HG02973 (cell line): ENCODE data around the gene ALDH1A3.
"Not testable (repeated sequence)": the region's sequence is repeated elsewhere in the genome, so short reads cannot be mapped to it uniquely, and the experiment has no call there.

Source experiments
- ATAC-seq: cut with Tn5 transposase; IDR thresholded peaks from one replicate; pipeline ENCODE4 v1.9.1; 2021; ENCODE audit warnings: moderate library complexity; ENCODE audit not compliant: unreplicated experiment

Gene ALDH1A3

DNA sequence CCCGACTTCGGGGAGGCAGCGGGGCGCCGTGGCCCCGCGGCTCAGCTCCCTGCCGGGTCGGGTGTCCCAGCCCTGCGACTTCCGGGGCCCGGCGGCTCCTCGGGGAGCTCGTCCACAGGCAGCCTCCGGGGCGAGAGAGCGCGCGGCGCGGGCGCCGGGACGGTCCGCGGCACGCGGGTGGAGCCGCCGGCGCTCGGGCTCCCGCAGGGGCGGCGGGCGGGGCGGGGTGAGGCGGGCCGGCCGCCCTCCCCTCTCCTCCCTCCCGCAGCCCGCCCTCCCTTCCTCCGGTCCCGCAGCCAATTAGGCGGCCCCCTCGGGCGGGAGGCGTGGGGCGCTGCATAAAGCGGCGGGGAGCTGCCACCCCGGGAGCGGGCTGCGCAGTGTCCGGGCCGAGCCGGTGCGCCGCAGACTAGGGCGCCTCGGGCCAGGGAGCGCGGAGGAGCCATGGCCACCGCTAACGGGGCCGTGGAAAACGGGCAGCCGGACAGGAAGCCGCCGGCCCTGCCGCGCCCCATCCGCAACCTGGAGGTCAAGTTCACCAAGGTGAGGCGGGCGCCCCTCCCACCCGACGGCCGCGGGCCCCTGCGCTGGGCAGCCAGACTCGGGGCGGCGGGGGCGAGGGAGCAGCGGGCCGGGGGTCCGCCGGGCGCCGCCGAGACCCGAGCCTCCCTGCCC lies at the start of gene ALDH1A3:
ALDH1A3 (plus strand) TSS at position 368 of the 675 bp plus-strand sequence; CDS start at position 445, 77 bp downstream.
- ATAC-seq: no peak

DNA sequence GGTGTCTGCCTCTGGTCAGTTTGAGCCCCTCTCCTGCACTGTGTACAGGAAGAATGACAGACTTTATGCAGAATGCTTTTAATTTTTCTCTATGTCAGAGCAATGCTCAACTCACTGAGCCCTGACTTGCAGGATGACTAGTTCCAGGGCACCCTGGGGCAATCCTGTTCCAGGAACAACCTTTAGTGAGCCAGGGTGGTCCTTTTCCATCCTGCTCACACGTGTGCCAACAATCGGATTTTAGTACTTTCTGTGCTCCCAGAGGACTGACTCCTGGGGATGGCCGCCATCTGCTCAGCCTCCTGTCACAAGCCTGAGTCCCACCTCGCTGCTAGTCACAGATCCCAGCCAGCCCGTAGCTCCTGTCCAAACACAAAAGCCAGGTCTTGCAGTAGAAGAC lies 48.2 kb upstream of the ALDH1A3 start:
- ATAC-seq: no peak

DNA sequence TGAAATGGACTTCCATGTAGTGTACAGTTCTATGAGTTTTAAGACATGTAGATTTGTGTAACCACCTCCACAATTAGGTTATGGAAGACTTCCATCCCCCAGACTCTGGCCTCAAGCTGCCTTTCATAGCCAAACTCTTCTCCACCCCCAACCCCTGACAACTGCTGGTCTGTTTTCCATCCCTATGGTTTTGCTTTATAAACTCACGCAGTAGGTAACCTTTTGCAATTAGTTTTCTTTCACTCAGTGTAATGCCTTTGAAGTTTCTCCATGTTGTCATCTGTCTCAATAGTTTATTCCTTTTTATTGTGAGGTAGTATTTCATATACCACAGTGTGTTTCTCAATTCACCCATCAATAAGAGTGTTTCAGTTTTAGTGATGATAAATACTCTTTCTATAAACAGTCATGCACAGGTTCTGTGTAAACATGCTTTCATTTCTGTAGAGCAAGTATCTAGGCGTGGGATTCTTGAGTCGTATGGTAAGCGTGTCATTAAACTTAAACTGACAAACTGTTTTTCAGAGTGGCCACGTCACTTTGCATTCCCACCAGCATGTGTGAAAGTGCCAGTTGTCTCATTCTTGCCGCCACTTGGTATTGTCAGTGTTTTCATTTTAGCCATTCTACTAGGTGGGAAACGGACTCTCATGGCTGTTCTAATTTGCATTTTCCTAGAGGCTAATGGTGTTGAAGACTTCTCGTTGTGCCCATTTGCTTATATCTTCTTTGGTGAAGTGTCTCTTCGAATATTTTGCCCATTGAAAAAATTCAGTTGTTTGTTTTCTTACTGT lies 47.3 kb upstream of the ALDH1A3 start:
- no peak for ATAC-seq

DNA sequence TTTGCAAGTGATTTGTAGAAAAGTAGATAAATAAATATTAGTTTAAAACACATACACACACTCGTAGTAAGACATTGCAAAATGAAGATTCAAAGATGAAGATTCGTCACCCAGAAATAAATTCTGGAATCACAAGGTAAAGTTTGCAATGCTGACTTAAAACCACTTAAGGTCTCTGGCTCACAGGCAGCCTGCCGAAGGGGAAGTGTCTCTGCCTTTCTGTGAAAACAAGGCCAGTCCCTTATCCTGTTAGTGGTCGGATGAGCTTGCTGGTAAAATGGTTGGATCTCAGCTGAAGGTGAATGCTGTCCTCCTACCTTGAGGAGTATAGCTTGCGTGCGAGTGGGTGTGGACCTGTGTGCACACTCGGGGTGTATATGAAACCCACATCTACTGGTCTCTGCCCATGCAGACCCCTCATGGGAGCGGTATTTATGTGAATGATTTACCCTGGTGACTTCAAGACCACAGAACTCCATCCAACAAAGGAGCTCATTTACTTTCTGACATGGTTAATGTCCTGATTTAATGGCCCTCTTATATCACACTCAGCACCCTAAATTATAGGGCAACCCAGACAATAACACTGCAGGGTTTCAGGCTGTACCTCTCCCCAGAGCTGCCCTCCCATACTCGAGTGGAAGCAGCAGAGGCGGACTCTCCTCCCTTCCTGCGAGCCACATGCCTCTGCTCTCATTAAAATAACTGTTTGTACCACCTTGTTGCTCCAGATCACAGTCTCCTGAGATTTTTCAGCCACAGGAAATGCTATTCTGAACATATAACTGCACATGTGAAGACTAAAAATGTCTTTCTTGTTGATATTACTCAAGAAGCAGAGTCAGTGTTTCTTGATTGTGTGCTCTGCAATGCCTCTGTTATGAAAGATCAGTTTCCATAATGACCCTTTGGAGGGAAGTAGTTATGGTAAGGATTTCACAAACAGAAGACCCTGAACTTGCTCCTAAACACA lies 45.9 kb upstream of the ALDH1A3 start:
- ATAC-seq: no peak

DNA sequence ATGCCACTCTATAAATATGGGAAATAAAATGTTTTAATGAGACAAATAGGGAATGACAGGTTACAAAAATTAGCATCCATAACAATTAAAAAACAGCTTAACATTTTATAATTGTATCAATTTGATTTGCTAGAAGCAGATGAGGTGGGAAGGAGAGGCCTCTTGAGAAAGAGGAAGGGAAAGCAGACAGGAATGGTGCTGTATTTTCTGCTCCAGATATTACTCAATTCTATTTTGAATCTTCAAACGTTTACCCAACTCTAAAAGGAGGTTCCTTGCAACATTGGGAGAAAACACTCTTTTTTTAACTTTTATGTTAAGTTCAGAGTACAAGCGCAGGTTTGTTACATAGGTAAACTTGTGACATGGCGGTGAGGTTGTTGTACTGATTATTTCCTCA lies 44.9 kb upstream of the ALDH1A3 start:
- no peak for ATAC-seq

DNA sequence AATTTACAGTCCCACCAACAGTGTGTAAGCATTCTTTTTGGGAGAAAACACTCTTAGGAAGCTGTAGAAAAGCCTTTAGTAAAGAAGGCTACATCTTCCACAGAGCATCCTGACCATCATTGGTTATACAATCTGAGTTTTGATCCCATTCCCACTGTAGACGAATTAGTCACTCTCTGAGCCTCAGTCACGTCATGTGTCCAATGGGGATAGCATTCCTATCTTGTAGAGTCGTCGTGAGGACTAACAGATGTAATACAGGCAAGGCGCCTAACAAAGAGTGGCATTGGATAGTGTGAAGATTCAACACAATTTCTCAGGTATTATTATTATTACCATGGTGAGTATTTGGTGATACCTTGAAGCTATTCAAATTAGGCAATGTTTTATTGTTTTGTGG lies 44.0 kb upstream of the ALDH1A3 start:
- ATAC-seq: no peak

DNA sequence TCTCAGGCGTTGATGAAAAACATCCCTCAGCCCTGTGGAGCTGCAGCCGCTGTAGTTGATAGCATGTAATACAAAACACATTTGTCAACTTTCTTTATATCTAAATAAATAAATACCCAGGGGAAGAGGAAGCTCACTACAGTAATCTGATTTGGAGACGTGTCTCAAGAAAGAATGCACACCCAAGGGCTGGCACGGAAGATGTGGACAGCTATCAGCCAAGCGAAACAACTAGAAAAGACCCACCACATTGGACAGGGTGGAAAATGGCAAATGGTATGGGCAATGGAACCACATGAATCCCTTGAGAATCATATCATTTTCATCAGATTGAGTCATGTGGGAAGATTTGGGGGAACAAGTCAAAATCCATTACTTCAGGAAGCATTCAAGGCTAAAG lies 43.1 kb upstream of the ALDH1A3 start:
- no peak for ATAC-seq

DNA sequence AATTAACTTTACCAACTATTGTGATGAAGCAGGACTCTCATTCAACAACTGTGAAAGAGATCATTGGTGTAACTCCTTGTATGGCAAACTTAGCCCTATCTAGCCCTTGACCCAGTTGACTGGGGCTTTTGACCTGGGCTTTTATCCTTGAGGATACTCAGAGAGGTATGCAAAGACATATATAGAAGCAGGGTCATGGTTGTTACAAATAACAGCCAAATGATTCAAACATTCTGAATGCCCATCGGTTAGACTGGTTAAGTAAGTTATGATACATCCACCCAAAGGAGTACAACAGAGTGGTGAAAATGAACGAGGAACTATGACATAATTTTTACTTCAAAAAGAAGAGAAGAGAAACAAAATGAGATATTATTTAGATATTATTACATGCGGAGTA lies 38.2 kb upstream of the ALDH1A3 start:
- no peak for ATAC-seq

DNA sequence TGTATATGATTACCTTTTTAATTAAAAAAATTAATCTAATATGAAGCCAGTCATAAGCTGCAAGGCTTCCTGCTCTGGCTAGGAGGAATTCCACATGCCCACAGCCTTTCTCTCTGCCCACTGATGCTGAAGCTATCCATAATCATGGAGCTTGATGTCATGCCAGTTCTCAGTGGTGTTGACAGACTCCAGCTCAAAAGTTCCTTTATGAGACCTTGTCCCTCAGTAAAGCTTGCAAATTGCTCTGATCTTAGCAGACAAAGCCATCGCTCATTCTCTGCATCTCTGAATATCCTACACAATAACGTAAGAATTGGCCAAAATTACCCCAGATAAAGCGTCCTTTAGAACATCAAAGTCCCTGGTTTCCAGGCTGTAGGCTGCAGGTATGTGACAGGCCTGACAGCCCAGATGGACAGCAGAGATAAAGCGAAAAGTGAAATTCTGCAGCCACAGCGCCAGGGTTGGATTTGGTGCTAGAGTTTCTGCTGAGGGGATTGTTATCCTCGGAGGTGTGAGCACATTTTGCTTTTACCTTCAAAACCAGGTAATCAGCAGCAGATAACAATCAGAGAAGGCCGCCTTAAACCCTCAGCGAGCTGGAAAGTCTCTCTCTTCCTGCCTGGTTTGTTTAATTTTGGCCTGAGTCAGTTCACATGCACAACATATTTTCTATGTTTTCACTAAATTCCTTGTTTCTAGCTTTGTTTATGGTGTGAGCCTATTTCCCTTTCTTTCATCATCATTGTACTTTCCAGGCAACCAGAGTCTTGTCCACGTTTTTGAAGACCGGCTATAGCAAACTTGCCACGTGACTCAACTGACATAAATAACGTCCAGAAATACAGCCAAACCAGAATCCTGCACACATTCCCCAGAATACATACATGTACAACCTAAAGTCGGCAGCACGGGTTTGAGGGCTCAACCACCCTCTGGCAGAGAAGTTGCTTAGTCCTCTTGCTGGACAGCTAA lies 36.6 kb upstream of the ALDH1A3 start:
- no peak for ATAC-seq

DNA sequence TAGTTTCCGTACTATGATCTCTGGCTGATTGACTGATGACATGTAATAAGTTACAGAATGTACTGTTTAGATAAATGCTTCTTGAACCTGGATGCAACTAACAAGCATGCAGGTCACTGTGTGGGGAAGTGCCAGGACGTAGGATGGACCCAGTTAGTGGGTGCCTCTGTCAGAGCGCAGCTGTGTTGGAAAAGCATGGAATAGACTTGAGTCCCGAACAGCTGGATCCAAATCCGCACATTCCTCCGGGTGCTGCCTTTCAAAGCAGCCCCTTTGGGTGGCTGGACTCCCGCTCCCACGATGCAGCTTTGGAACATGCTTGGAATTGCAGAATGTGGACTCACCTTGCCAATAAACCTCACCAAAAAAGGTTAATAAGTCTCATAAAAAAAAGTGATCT lies 35.5 kb upstream of the ALDH1A3 start:
- ATAC-seq: no peak

DNA sequence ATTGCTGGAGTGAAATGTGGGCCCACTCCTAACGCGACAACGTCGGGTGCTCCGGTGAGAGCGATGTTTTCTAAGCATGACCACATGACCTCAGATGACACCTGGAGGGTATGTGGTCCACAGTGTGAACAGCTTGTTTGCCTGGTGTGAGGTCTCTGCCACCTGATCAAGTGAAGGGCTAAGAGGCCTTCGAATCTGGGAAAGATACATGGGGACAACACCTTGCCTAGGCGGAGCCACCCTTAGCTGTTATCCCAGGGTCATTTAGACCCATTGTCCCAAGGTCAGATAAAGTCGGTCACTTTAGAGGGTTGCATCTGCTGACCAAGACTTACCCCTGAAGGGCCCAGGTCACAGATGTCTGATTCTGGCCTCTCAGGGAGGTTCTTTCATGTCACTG lies 34.9 kb upstream of the ALDH1A3 start:
- ATAC-seq: no peak

DNA sequence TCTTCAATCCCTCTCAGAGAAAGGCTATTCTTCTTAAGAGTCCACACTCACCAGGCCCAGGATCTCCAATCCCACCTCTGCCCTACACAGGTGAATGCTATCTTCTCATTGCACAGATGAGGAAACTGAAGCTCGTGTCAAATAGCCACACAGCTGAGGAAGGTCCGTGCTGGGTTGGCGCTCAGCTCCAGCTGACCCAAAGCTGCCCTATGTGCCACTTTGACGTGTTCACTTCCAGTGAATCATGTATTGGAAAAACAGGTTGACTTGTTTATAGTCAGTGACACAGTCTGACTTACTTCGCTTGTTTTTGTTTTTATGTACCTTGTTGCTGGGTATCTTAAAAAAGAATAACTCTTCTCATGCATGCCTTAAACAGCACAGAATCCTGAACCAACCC lies 32.4 kb upstream of the ALDH1A3 start:
- ATAC-seq: no peak

DNA sequence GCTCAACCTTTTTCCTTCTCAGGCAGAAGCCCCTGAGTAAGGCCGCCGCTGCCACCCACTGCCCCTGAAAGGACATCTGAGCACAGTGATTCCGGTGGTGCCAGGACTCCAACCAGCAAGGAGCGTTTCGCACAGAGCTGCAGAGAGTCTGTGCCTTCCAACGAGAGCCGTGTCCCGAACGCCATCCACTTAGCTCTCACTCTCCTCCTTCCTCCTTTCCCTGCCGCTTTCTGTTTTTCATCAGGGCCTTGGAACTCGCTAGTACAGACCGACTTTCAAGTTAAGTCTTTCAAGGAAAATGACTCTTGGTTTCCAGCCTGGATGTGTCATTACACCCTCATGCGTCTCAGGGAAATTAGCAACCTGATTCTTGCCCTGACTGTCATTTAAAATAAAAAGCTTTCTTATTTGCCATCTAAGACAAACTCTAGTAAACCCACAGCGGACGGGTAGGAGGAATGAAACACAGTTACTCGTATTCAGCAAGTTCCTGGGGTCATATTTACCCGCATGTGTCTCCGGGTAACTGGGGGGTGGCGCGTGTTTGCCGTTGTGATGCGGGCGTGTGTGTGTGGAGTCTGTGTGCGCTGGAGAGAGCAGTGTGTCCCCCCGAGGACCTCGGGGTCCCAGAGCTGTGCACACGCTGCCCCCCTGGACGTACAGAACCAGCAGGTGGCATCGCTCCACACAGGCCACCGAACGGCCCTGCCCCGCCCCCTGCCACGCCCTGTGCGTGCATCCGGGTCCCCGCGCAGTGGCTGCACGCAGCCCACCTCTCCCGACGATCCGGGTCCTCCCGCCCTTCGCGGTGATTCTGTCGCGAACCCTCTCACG lies 30.4 kb upstream of the ALDH1A3 start:
- ATAC-seq: no peak

DNA sequence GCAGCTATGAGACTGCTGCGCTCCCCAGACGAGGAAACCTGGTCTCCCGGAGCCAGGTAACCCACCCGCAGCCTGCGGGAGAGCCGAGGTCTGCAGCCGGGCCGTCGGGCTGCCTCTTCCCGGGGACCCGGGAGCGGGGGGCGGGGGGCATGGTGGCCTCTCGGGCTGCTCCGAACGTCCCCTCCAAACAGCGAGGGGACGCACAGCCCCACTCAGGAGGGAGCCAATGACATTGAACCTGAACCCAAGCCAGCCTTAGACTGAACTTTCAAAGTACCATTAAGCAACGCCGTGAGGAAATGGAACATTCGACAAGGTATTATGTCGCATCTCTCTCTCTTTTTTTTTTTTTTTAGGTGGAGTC lies 29.8 kb upstream of the ALDH1A3 start:
- ATAC-seq: no peak

DNA sequence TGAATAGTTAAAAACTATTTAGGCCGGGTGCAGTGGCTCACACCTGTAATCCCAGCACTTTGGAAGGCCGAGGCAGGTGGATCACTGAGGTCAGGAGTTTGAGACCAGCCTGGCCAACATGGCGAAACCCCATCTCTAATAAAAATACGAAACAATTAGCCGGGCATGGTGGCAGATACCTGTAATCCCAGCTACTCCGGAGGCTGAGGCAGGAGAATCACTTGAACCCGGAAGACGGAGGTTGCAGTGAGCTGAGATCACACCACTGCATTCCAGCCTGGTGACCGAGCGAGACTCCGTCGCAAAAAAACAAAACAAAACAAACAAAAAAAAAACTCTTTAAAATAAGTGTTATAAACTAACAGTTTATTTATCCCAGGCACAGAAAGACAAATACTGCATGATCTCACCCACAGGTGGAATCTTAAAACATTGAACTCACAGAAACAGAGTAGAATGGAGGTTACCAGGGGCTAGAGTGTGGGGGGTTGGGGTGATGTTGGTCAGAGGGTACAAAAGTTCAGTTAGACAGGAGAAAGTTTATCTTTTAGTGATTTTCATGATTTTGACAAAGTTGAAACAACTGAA lies 28.1 kb upstream of the ALDH1A3 start:
- not testable (repeated sequence) for ATAC-seq

DNA sequence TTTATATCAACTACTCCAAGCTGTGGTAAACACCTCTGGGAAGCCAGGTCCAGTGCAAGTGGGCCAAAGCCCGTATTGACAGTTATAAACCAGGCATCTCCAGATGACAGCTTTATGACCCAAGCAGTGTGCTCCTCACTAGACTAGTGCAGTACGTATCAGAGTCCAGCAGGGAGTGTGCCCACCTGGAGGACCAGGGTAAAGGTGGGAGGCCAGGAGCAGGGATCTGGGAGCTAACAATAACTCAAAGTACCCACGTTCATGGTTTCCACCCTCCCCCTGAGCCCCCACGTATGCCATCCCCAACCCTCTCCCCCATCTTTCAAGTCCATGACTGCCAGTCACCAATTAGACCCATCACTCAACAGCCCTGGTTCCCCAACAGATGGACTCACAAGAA lies 27.0 kb upstream of the ALDH1A3 start:
- ATAC-seq: no peak

DNA sequence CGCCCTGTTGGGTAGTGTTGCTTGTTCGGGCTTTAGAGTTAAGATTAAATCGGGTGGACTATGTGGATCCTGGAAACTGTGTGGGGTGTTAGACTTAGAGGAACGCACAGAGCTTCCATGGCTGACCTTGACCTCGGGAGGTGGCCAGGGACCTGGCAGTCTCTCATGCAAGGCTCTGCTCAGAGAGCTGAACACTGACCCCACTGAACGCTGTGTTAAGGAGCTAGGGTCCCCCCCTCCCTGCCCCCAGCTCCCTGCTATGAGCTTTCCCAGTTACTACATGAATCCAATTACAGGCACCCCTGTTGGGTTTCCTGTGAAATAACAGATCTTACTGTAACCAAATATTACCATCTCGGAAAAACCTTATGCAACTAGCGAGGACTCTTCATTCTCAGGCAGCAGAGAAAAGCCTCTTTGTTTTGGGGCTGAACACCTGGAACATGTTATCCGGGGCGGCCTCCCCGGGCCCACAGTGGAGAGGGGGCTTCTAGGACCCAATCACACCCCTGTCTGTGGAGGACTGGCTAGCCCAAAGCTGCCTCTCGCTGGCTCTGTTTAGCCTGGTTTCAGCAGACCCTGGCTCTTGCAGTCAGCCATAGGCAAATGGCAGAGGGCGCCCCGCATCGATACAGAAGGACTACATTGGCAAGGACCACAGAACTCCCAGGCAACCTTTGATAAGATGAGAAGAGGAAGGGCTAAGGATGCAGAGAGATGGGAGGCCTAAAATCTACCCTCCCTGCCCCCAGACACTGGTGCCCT lies 25.8 kb upstream of the ALDH1A3 start:
- no peak for ATAC-seq

DNA sequence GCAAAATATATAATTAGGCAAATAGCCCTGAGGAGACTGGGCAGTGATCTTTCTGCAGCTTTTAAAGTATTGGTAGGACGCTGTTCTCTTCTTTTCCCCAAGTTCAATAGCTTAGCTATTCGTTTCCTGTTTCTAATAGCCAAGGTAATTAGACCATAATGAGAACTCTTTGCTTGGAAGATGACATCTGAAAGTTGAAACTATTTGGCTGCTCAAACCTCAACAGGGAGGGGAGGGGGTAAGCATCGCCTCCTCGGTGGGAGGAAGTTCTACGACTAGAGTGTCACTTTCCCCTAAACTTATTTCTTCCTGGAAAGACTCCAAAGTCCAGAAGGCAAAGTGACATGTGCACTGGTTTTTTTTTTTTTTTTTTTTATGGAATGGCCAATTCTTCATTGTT lies 22.8 kb upstream of the ALDH1A3 start:
- ATAC-seq: no peak
